HG02884 (cell line): ENCODE measurements around the gene RPL10.
A peak's percentile ranks its signal among the peaks of the same experiment; 100 is the strongest.

Experiments
- ATAC-seq: cut with Tn5 transposase; IDR thresholded peaks from one replicate; pipeline ENCODE4 v1.9.1; 2021; ENCODE audit warnings: mild to moderate bottlenecking, moderate library complexity; ENCODE audit not compliant: unreplicated experiment

RPL10 gene

DNA sequence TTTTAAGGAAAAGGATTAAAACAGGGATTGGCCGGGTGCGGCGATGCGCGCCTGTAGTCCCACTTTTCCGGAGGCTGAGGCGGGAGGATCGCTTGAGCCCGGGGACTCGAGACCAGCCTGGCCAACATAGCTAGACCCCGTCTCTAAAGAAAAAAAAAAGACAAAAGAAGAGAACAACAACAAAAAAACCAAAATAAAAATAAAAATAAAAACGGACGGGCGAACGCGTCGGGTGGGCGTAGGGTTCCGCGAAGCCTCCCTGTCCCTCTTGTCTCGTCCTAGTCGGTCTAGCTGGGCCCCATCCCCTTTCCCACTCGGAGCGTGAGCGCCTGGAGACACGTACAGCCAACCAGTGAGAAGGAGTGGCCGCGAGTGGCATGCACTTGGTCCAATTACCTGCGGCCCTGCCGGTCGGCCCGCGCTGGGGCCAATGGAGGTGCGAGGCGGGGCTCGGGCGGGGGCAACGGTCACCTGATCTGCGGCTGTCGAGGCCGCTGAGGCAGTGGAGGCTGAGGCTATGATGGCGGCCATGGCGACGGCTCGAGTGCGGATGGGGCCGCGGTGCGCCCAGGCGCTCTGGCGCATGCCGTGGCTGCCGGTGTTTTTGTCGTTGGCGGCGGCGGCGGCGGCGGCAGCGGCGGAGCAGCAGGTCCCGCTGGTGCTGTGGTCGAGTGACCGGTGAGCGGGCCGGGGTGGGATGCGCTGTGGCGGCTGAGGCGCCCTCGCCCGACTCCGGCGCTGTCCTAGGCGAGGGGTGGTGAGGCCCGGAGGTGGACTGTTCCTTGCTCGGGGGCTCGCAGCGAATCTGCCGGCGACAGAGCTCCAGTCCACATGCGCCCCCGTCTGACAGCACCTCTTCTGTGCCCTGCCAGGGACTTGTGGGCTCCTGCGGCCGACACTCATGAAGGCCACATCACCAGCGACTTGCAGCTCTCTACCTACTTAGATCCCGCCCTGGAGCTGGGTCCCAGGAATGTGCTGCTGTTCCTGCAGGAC is 30.3 kb downstream of the RPL10 start, which contains the start of gene ATP6AP1:
ATP6AP1 (plus strand) TSS at position 502 of the 996 bp plus-strand sequence; CDS start at position 518, 16 bp downstream.
- ATAC-seq: peak; percentile 97

- ATAC-seq: no peak
These were observed 31.5 kb downstream of the RPL10 start for GRCh38 chrX:154429711-154430110.

- no peak for ATAC-seq
These were observed 32.3 kb downstream of the RPL10 start for GRCh38 chrX:154430479-154430878.

GRCh38 chrX:154430916-154431315 is 32.7 kb downstream of the RPL10 start:
- ATAC-seq: no peak

DNA sequence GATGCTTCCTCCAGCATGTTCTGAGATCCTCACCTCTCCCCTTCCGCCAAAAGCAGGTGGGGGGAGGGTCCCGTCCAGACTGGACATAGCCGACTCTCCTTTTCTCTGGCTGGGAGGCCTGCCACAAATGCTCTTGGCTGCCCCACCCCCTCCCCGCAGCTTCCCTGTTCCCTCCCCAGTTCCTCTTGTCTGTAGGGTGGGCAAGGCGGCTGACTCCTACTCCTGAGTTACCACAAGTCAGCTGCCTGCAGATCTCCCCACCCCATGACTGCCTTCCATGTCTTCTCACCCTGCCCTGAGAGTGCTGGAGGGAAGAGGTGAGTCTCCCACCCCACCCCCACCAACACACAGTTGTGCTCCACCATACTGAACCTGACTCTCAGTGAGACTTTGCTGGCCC is 33.2 kb downstream of the RPL10 start:
- no peak for ATAC-seq

GRCh38 chrX:154432210-154432609 is 34.0 kb downstream of the RPL10 start:
- no peak for ATAC-seq

DNA sequence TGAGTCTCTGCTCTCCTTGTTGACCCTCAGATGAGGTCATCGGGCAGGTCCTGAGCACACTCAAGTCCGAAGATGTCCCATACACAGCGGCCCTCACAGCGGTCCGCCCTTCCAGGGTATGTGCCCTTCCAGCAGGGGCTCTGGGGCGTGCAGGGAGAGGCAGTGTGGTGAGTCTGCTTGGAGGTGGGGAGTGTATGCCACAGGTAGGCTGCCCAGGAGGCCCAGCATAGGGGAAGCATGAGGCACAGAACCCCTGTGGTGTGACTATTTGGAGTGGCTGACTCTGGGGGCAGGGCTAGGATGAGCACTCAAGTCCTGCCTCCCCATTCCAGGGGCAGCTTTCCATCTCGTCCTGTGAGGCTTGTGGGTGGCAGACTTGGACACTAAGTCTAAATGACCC is 35.4 kb downstream of the RPL10 start:
- ATAC-seq: no peak

- ATAC-seq: no peak
These were observed 36.4 kb downstream of the RPL10 start for GRCh38 chrX:154434394-154435168.

- no peak for ATAC-seq
These were observed 37.1 kb downstream of the RPL10 start for GRCh38 chrX:154435171-154435733.

DNA sequence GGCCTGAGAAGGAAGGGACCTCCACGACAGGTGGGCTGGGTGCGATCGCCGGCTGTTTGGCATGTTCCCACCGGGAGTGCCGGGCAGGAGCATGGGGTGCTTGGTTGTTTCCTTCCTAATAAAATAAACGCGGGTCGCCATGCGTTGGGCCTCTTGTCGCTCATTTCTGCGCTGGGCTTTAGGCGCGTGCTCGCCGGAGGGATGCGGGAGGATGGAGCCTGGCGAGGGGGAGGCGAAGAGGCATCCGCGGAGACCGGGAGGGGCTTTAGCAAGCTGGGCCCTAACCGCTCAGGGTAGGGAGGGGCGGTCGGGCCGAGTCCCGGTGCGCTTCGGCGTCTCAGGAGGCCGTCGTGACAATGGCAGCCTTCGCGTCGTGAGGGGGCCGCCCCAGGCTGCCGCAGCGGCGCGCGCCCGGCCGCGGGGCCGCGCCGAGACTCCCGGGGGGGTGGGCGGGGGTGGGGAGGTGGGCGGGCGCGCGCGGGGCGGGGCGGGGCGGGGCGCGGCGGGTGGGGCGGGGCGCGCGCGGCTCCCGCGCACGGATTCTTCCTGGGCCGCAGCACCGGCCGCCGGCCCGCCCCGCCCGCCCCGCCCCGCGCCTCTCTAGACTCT is 38.3 kb downstream of the RPL10 start:
- ATAC-seq: no peak

- ATAC-seq: no peak
These were observed 39.0 kb downstream of the RPL10 start, which contains the start of gene GDI1 for GRCh38 chrX:154436983-154437752. TSS of gene GDI1 (plus strand) at chrX:154437154. CDS start at chrX:154437255, 101 bp downstream.

DNA sequence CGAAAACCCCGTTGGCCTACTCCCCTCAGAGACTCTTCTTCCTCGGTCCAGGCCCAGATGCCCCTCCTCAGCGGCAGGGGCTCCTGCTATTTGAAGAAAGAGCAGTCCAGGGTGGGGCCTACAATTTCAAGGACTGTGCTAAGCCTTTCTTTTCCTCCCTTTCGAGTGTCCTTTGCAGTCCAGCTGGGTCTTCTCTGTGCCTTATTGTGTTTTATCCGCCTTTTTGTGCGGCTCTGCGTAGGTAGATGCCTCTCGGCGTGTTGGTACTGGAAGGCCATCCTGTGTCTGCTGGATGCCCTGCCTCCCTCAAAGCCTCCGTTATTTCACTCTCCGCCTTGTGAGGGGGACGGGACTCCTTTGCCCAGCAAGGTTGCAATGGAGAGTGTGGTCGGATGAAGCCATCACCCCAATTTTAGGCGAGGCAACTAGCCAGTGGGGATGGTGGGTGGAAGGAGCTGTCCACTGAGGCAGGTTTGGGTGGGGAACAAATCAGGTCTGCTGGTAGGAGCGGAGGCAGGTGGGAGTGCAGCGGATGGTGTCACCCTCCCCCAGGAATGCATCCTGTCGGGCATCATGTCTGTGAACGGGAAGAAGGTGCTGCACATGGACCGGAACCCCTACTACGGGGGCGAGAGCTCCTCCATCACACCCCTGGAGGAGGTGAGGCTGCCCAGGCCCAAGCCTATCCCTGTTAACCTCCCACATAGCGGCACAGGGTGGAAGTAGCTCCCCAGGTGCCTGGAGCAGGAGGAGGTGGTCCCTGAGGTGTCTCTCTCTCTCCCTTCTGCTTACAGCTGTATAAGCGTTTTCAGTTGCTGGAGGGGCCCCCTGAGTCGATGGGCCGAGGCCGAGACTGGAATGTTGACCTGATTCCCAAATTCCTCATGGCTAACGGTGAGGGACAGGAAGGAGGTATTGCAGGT is 40.1 kb downstream of the RPL10 start:
- ATAC-seq: no peak

GRCh38 chrX:154439841-154440240 is 41.7 kb downstream of the RPL10 start:
- ATAC-seq: no peak

GRCh38 chrX:154440623-154441357 is 42.6 kb downstream of the RPL10 start:
- no peak for ATAC-seq

- ATAC-seq: no peak
These were observed 43.4 kb downstream of the RPL10 start for GRCh38 chrX:154441564-154441963.

DNA sequence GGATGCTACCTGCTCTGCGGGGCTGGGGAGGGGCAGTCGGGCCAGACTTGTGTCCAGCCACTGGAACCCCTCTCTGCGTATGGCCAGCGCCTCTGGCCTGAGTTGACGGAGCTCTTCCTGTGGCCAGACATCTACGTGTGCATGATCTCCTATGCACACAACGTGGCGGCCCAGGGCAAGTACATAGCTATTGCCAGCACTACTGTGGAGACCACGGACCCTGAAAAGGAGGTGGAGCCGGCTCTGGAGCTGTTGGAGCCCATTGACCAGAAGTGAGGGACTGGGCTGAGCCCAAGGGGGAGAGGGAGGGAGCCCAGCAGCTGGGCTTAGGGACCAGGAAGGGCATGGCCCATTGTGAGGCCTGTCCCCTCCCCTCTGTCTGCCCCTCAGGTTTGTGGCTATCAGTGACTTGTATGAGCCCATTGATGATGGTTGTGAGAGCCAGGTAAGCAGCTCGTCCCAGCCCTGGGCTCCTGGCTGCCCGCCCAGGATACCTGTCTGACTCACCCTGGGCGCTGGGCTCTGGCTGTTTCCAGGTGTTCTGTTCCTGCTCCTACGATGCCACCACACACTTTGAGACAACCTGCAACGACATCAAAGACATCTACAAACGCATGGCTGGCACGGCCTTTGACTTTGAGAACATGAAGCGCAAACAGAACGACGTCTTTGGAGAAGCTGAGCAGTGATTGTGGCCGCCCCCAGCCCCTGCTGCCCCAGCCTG is 44.0 kb downstream of the RPL10 start:
- ATAC-seq: no peak

DNA sequence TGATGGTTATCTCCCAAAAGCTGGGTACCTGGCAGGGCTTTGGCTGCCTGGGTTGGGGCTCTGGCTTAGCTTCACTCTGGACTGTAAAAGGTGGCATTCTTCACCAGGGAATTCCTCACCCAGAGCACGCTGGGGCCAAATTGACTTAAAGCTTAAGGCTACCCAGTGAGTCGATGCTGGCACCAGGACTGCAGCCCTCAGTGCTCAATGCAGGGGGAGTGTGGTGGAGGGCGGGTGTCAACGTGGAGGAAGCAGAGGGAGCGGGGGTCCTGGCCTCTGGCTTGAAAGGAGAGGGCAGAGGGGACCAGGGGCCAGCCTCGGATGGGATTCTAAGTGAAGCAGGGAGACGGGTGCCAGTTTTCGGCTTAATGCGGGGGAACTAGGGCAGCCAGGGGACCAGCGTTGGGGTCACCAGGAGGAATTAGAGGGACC is 45.3 kb downstream of the RPL10 start:
- ATAC-seq: no peak
